22Rv1 (cell line): ENCODE data around the gene TNFRSF8.

Source experiments
- H3K27ac ChIP-seq: fragments of 450-650 bp; 2 replicates; pipeline ENCODE4 v1.5.1; 2017
- ZFX ChIP-seq: fragments of 450-650 bp; IDR thresholded peaks from 2 replicates; pipeline ENCODE4 v1.6.1; 2017; ENCODE audit warnings: antibody characterized with exemption, borderline replicate concordance
- TF ChIP-seq, protein P1 (sequence below): fragments of 450-650 bp; IDR thresholded peaks from 2 replicates; pipeline ENCODE4 v1.5.1; 2017; ENCODE audit warnings: mild to moderate bottlenecking

Gene TNFRSF8

DNA sequence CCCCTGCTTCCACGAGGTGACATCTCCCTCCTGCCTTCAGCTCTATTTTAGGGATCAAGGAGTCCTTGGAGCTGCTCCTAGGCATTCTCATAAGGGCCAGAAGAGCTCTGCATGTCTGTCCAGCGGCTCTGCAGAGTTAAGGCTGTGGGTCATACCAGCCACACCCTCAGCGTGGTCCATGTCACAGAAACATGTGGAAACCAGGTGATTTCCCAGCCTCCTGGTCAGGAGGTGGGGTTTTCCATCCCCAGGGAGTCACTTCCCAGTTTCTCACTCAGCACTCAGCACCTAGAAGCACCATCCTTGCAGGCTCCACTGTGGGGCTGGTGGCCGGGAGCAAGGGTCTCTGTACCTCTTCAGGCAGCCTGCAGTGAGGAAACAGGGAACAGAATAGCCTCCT, 102.2 kb downstream of the TNFRSF8 start:
- H3K27ac ChIP-seq = no peak overlapping the region
- TF ChIP-seq, protein P1, sequence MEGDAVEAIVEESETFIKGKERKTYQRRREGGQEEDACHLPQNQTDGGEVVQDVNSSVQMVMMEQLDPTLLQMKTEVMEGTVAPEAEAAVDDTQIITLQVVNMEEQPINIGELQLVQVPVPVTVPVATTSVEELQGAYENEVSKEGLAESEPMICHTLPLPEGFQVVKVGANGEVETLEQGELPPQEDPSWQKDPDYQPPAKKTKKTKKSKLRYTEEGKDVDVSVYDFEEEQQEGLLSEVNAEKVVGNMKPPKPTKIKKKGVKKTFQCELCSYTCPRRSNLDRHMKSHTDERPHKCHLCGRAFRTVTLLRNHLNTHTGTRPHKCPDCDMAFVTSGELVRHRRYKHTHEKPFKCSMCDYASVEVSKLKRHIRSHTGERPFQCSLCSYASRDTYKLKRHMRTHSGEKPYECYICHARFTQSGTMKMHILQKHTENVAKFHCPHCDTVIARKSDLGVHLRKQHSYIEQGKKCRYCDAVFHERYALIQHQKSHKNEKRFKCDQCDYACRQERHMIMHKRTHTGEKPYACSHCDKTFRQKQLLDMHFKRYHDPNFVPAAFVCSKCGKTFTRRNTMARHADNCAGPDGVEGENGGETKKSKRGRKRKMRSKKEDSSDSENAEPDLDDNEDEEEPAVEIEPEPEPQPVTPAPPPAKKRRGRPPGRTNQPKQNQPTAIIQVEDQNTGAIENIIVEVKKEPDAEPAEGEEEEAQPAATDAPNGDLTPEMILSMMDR = no peak
- no peak for TF ChIP-seq ZFX

DNA sequence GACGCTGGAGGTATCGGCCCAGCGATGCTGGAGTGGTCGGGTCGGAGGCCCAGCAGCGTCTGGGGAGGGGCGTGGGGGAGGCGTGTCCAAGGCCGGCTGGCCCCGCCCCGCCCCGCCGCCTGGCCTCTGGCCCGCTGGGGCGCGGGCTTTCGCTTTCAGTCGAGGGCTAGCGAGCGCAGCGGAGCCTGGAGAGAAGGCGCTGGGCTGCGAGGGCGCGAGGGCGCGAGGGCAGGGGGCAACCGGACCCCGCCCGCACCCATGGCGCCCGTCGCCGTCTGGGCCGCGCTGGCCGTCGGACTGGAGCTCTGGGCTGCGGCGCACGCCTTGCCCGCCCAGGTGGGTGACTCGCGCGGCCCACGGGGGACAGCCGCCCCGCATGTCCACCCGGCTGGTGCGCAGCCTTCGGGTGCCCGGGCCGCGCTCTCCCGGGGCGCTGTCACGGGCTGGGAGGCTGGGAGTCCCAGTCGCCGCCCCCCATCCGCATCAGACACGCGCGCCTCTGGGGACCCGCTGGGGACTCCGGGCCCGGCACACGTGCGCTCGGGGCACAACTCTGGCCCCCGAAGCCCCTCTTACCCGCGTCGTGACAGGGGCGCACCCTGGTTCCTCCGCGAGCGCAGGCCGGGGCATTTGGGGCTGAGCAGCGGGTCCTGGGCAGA, 103.9 kb downstream of the TNFRSF8 start, which contains the start of gene TNFRSF1B:
TSS of gene TNFRSF1B (plus strand) at position 158 of the 659 bp plus-strand sequence. CDS start at position 259, 101 bp downstream.
- H3K27ac ChIP-seq = no peak within 1 kb of the TSS
- TF ChIP-seq, protein P1 = no peak
- TF ChIP-seq ZFX = no peak

- TF ChIP-seq, protein P1 = no peak
- TF ChIP-seq ZFX = no peak
- no peak overlapping the region for H3K27ac ChIP-seq
These were observed 104.7 kb downstream of the TNFRSF8 start for GRCh38 chr1:12167493-12168429.

GRCh38 chr1:12168451-12169160, 105.5 kb downstream of the TNFRSF8 start:
- no peak overlapping the region for H3K27ac ChIP-seq
- TF ChIP-seq ZFX = no peak
- TF ChIP-seq, protein P1 = no peak

- no peak overlapping the region for H3K27ac ChIP-seq
- no peak for TF ChIP-seq ZFX
- TF ChIP-seq, protein P1 = no peak
These were observed 106.5 kb downstream of the TNFRSF8 start for GRCh38 chr1:12169442-12170135.

GRCh38 chr1:12170263-12170671, 107.2 kb downstream of the TNFRSF8 start:
- H3K27ac ChIP-seq = no peak overlapping the region
- TF ChIP-seq, protein P1 = no peak
- TF ChIP-seq ZFX = no peak
